Left ventricle myocardium inferior (tissue), 1 donor: Measurements from ENCODE around the gene C1orf94. TPM values are rescaled to one million over a fixed set of nuclear protein-coding genes. Genes with fewer than 3 reads are reported as not detected.

Experiments
- DNase-seq: peaks from one replicate; pipeline ENCODE4 v3.0.0-alpha.2; 2020
- H3K27ac ChIP-seq: fragments of 200-600 bp; replicated peaks from 2 replicates; pipeline ENCODE4 v1.8.0; 2021
- H3K27me3 ChIP-seq: fragments of 200-600 bp; 2 replicates; pipeline ENCODE4 v1.8.0; 2021; ENCODE audit warnings: low read depth
- H3K36me3 ChIP-seq: fragments of 200-600 bp; 2 replicates; pipeline ENCODE4 v1.8.0; 2021
- H3K4me1 ChIP-seq: fragments of 200-600 bp; 2 replicates; pipeline ENCODE4 v1.8.0; 2021
- H3K4me3 ChIP-seq: fragments of 200-600 bp; 2 replicates; pipeline ENCODE4 v1.8.0; 2021; ENCODE audit warnings: mild to moderate bottlenecking, moderate library complexity
- H3K9me3 ChIP-seq: fragments of 200-600 bp; replicated peaks from 2 replicates; pipeline ENCODE4 v1.8.0; 2021
- CTCF ChIP-seq: fragments of 200-600 bp; IDR thresholded peaks from 2 replicates; pipeline ENCODE4 v1.8.0; 2021; ENCODE audit warnings: antibody characterized with exemption, mild to moderate bottlenecking, borderline replicate concordance
- intact Hi-C: fragments of 100-400 bp; cut with micrococcal nuclease; formaldehyde crosslinking; loops from one replicate; pipeline ENCODE4 v1.11.0; 2022
- total RNA-seq: library from RNA; stranded (reverse); fragmentation: NEBNext Ultra II Directional; extraction: Animal tissue kit (Norgen Biotek cat#: 25700); gene quantifications from one replicate; pipeline ENCODE4 v1.2.1, GENCODE V29; 2021
- donor health status: DM: no; HTN: yes; CAD: no; lungs with severe emphysema.

C1orf94 gene
- total RNA-seq, 1 donor from 2014 or later, result not detected

- H3K27ac ChIP-seq, result no peak overlapping the region
- no peak for DNase-seq
- no peak for TF ChIP-seq CTCF
- no peaks in the 10 kb centered on the region for H3K4me1 ChIP-seq
- H3K36me3 ChIP-seq, result no peaks in the 10 kb centered on the region
- intact Hi-C loops, result no loop called here
- no peak overlapping the region for H3K4me3 ChIP-seq
- peaks cover 16% of the 10 kb centered on the region for H3K9me3 ChIP-seq
- H3K27me3 ChIP-seq, result peaks cover 80% of the 10 kb centered on the region
Measured at GRCh38 chr1:34186741-34187494, 10.2 kb downstream of the C1orf94 start.

- intact Hi-C loops, result no loop called here
- no peaks in the 10 kb centered on the region for H3K36me3 ChIP-seq
- H3K27ac ChIP-seq, result no peak overlapping the region
- H3K27me3 ChIP-seq, result peaks cover 70% of the 10 kb centered on the region
- H3K9me3 ChIP-seq, result peaks cover 16% of the 10 kb centered on the region
- DNase-seq, result no peak
- H3K4me1 ChIP-seq, result no peaks in the 10 kb centered on the region
- no peak overlapping the region for H3K4me3 ChIP-seq
- no peak for TF ChIP-seq CTCF
Measured at GRCh38 chr1:34188418-34188817, 11.7 kb downstream of the C1orf94 start.

- intact Hi-C loops, result no loop called here
- no peak overlapping the region for H3K27ac ChIP-seq
- no peak for TF ChIP-seq CTCF
- H3K36me3 ChIP-seq, result no peaks in the 10 kb centered on the region
- H3K4me3 ChIP-seq, result no peak overlapping the region
- H3K9me3 ChIP-seq, result peaks cover 16% of the 10 kb centered on the region
- H3K4me1 ChIP-seq, result no peaks in the 10 kb centered on the region
- no peak for DNase-seq
- peaks cover 66% of the 10 kb centered on the region for H3K27me3 ChIP-seq
Measured at GRCh38 chr1:34188985-34189384, 12.3 kb downstream of the C1orf94 start.

GRCh38 chr1:34190692-34191091, 14.0 kb downstream of the C1orf94 start:
- no peaks in the 10 kb centered on the region for H3K36me3 ChIP-seq

GRCh38 chr1:34192621-34193020, 15.9 kb downstream of the C1orf94 start:
- H3K4me3 ChIP-seq, result no peak overlapping the region
- H3K9me3 ChIP-seq, result peaks cover 16% of the 10 kb centered on the region
- TF ChIP-seq CTCF, result no peak
- no peaks in the 10 kb centered on the region for H3K36me3 ChIP-seq
- intact Hi-C loops, result no loop called here
- no peak for DNase-seq
- no peaks in the 10 kb centered on the region for H3K4me1 ChIP-seq
- H3K27ac ChIP-seq, result no peak overlapping the region
- peaks cover 62% of the 10 kb centered on the region for H3K27me3 ChIP-seq

More at GRCh38 chr1:34190692-34191091, 14.0 kb downstream of the C1orf94 start:
- DNase-seq, result no peak
- intact Hi-C loops, result no loop called here
- Histone ChIP-seq H3K4me1 (no peaks in the 10 kb centered on the region), H3K4me3 (no peak overlapping the region), H3K9me3 (peaks cover 16% of the 10 kb centered on the region), H3K27me3 (peaks cover 62% of the 10 kb centered on the region), H3K27ac (no peak overlapping the region)
- no peak for TF ChIP-seq CTCF
